DND-41 (cell line): ENCODE data around the gene GABRA6.

Experiments used
- ATAC-seq: fragments of 200-7000 bp; cut with Tn5 transposase; 3 replicates; pipeline ENCODE4 v1.9.1; 2021; ENCODE audit warnings: low read depth; ENCODE audit not compliant: insufficient read depth
- DNase-seq: peaks from one replicate; pipeline ENCODE4 v3.0.0-alpha.2; 2020
- H2AFZ ChIP-seq: 2 replicates; pipeline ENCODE4 v1.6.0; 2012; ENCODE audit warnings: low read depth, low read length
- H3K27ac ChIP-seq: 2 replicates; pipeline ENCODE4 v1.5.1; 2012; ENCODE audit warnings: low read length, inconsistent platforms
- H3K27me3 ChIP-seq: fragments of 200-600 bp; sonication (generic); 2 replicates; pipeline ENCODE4 v1.6.0; 2012; ENCODE audit warnings: low read length, mild to moderate bottlenecking, inconsistent platforms; ENCODE audit not compliant: insufficient read depth, poor library complexity
- H3K36me3 ChIP-seq: 2 replicates; pipeline ENCODE4 v1.5.1; 2012; ENCODE audit warnings: low read length, inconsistent platforms; ENCODE audit not compliant: insufficient read depth
- H3K4me1 ChIP-seq: 2 replicates; pipeline ENCODE4 v1.5.1; 2012; ENCODE audit warnings: mild to moderate bottlenecking, low read length; ENCODE audit not compliant: insufficient read depth
- H3K4me2 ChIP-seq: 2 replicates; pipeline ENCODE4 v1.6.0; 2012; ENCODE audit warnings: mild to moderate bottlenecking, moderate library complexity, low read length, inconsistent platforms; ENCODE audit not compliant: insufficient read depth
- H3K4me3 ChIP-seq, 2 experiments: fragments of 200-600 bp in 1 of 2; shearing (Covaris generic) in 1 of 2; 2 replicates each; pipeline ENCODE4 v1.5.1; 2012 to 2016; ENCODE audit warnings: inconsistent platforms in 2 of 2, low read length in 2 of 2, mild to moderate bottlenecking in 2 of 2, low read depth in 1 of 2, moderate library complexity in 1 of 2
- H3K79me2 ChIP-seq: 2 replicates; pipeline ENCODE4 v1.6.0; 2012; ENCODE audit warnings: low read length, inconsistent platforms; ENCODE audit not compliant: insufficient read depth
- H3K9ac ChIP-seq: 2 replicates; pipeline ENCODE4 v1.6.0; 2012; ENCODE audit warnings: low read depth, mild to moderate bottlenecking, inconsistent platforms, low read length, moderate library complexity
- H3K9me3 ChIP-seq: 2 replicates; pipeline ENCODE4 v1.5.1; 2012; ENCODE audit warnings: low read length, moderate library complexity, mild to moderate bottlenecking, inconsistent platforms; ENCODE audit not compliant: insufficient read depth, severe bottlenecking
- H4K20me1 ChIP-seq: 2 replicates; pipeline ENCODE4 v1.6.0; 2012; ENCODE audit warnings: low read length; ENCODE audit not compliant: insufficient read depth
- EZH2 ChIP-seq: IDR thresholded peaks from 3 replicates; pipeline ENCODE4 v1.6.1; 2012; ENCODE audit warnings: borderline replicate concordance, low read depth, mild to moderate bottlenecking, moderate library complexity, low read length, inconsistent platforms; ENCODE audit not compliant: severe bottlenecking
- TF ChIP-seq, protein P1 (sequence below): IDR thresholded peaks from 2 replicates; pipeline ENCODE4 v1.5.1; 2012; ENCODE audit warnings: borderline replicate concordance, low read length, moderate library complexity, mild to moderate bottlenecking; ENCODE audit not compliant: poor library complexity, severe bottlenecking; ENCODE audit errors: extremely low read depth

The GABRA6 gene

DNA sequence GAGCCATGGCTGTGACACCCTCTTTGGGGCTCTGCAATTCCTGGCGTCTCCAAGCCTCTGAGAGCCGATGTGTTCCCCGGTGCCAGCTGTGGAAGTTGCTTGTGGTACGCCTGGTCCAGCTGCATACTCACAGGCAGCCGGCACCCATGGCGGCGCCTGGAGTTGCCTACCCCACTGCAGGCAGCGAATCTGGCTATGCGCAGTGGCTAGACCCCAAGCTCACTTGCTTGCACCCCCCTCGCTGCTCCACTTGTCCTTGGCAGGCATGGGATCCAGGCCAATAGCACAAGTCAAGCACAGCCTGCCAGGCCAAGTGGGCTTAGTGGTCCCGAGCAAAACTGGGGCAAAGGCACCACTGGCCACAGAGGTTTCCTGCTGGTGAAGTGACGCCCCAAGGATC lies 24.7 kb upstream of the GABRA6 start:
- TF ChIP-seq, protein P1, sequence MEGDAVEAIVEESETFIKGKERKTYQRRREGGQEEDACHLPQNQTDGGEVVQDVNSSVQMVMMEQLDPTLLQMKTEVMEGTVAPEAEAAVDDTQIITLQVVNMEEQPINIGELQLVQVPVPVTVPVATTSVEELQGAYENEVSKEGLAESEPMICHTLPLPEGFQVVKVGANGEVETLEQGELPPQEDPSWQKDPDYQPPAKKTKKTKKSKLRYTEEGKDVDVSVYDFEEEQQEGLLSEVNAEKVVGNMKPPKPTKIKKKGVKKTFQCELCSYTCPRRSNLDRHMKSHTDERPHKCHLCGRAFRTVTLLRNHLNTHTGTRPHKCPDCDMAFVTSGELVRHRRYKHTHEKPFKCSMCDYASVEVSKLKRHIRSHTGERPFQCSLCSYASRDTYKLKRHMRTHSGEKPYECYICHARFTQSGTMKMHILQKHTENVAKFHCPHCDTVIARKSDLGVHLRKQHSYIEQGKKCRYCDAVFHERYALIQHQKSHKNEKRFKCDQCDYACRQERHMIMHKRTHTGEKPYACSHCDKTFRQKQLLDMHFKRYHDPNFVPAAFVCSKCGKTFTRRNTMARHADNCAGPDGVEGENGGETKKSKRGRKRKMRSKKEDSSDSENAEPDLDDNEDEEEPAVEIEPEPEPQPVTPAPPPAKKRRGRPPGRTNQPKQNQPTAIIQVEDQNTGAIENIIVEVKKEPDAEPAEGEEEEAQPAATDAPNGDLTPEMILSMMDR, result no peak
- TF ChIP-seq EZH2, result no peak
- Histone ChIP-seq H3K9ac (no peak overlapping the region), H3K36me3 (no peaks in the 10 kb centered on the region), H3K4me2 (no peak overlapping the region), H3K4me1 (no peaks in the 10 kb centered on the region), H3K27ac (no peak overlapping the region), H2AFZ (no peak overlapping the region), H3K4me3 (no peak overlapping the region), H3K79me2 (no peaks in the 10 kb centered on the region), H3K9me3 (no peaks in the 10 kb centered on the region), H4K20me1 (no peaks in the 10 kb centered on the region), H3K27me3 (no peaks in the 10 kb centered on the region)
- DNase-seq (no peak), ATAC-seq (no peak)

DNA sequence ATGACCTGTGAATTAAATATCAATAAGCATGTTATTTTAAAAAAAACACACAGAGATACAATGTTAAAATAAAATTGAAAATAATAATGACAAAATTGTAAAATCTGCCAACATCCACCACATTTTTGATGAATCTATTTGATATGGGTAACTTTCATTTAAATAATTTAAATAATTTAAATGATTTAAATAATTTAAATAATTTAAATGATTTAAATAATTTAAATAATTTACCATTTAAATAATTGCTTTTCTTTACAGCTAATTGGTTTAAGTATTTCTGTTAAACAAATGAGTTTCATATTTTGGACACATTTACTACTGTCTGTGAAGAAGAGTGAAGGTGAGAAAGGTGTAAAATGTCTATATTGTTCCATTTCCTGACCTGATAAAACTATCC lies 22.1 kb upstream of the GABRA6 start:
- no peak for DNase-seq
- Histone ChIP-seq H3K79me2 (no peaks in the 10 kb centered on the region), H3K9me3 (no peaks in the 10 kb centered on the region), H3K4me1 (no peaks in the 10 kb centered on the region), H3K4me3 (no peak overlapping the region), H3K9ac (no peak overlapping the region), H3K36me3 (no peaks in the 10 kb centered on the region), H3K27ac (no peak overlapping the region), H4K20me1 (no peaks in the 10 kb centered on the region), H3K27me3 (no peaks in the 10 kb centered on the region), H2AFZ (no peak overlapping the region), H3K4me2 (no peak overlapping the region)
- TF ChIP-seq EZH2, result no peak
- TF ChIP-seq, protein P1, result no peak
- ATAC-seq, result no peak

DNA sequence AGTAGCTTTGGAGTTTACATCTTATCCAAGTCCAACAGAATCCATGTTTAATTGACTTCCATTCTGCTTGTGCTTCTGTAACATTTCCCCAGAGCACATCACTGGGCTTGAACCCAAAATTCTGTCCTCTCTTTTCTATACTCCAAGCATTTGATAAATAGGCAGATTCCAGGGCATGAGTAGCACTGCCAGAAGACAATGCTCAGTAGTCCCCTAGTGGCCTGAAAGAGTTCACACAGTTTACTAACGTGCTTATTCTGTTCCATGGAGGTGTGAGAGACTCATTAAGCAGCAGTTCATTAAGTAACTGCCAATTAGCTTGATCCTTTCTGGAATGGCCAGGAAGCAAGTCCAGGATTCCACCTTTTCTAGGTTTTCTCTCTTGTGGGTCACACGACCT lies 9.4 kb upstream of the GABRA6 start:
- Histone ChIP-seq H3K9me3 (no peaks in the 10 kb centered on the region), H3K79me2 (no peaks in the 10 kb centered on the region), H3K4me2 (no peak overlapping the region), H4K20me1 (no peaks in the 10 kb centered on the region), H3K4me3 (no peak overlapping the region), H3K4me1 (no peaks in the 10 kb centered on the region), H3K9ac (no peak overlapping the region), H3K36me3 (no peaks in the 10 kb centered on the region), H3K27ac (no peak overlapping the region), H2AFZ (0 out of 2 replicates have a peak overlapping the region, but pooled peaks have one; percentile 3), H3K27me3 (no peaks in the 10 kb centered on the region)
- TF ChIP-seq, protein P1, result peak; percentile 53
- no peak for TF ChIP-seq EZH2
- DNase-seq, result no peak
- peak; percentile 62 for ATAC-seq

DNA sequence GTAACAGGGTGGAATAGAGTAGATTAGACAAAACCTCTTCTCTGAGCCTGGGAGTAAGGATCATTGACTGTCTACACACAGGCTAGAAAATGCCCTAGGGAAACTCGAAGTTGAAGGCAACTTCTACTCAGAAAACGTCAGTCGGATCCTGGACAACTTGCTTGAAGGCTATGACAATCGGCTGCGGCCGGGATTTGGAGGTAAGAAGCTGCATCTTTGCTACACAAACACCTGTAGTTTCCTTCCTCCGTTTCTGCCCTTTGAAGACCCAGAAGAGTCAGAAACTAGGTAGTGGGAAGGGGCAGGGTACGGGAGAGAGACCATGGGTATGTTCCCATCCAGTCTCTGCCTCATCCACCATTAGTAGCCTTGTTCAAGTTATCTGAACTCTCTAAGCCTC lies 628 bp downstream of the GABRA6 start:
- TF ChIP-seq EZH2, result no peak
- TF ChIP-seq, protein P1, result no peak
- ATAC-seq (no peak), DNase-seq (no peak)
- H3K4me1 ChIP-seq, result no peaks in the 10 kb centered on the region
- no peak overlapping the region for H3K27ac ChIP-seq
- H4K20me1 ChIP-seq, result no peaks in the 10 kb centered on the region
- H3K9me3 ChIP-seq, result no peaks in the 10 kb centered on the region
- H3K79me2 ChIP-seq, result no peaks in the 10 kb centered on the region
- H3K4me3 ChIP-seq, result no peak overlapping the region
- H3K27me3 ChIP-seq, result no peaks in the 10 kb centered on the region
- no peaks in the 10 kb centered on the region for H3K36me3 ChIP-seq
- H2AFZ ChIP-seq, result no peak overlapping the region; the same call in 1 of the 2 replicates
- no peak overlapping the region for H3K4me2 ChIP-seq
- no peak overlapping the region for H3K9ac ChIP-seq
